Amygdala (tissue), 56 donors: ENCODE results near the gene HAGH.
A peak's percentile ranks its signal among the peaks of the same experiment; 100 is the strongest.

ENCODE experiments used
- DNase-seq, 56 donors: peaks; one replicate each; lab custom pipeline; 2025; lab: John Stamatoyannopoulos, UW

The HAGH gene

GRCh38 chr16:1788095-1788707 lies 38.4 kb downstream of the HAGH start:
- no peak for DNase-seq

GRCh38 chr16:1787322-1788094 lies 39.1 kb downstream of the HAGH start:
- DNase-seq: no peak

- DNase-seq: no peak
Observed at GRCh38 chr16:1787056-1787321, 39.6 kb downstream of the HAGH start.

- no peak for DNase-seq
Observed at GRCh38 chr16:1786242-1787055, 40.2 kb downstream of the HAGH start.

- no peak for DNase-seq
Observed at GRCh38 chr16:1785846-1786170, 40.8 kb downstream of the HAGH start.

- no peak for DNase-seq
Observed at GRCh38 chr16:1784977-1785845, 41.4 kb downstream of the HAGH start.

GRCh38 chr16:1782408-1783264 lies 44.0 kb downstream of the HAGH start, which contains the start of the genes NUBP2 and SPSB3:
NUBP2 (plus strand) TSS chr16:1782960; CDS start chr16:1783021, 61 bp downstream.
SPSB3 (minus strand) TSS chr16:1782571; CDS start chr16:1781483, 1,088 bp downstream.
- peak; percentile 89 to 100 (median 100) for DNase-seq

GRCh38 chr16:1781758-1782407 lies 44.7 kb downstream of the HAGH start:
- DNase-seq: no peak

GRCh38 chr16:1781254-1781653 lies 45.4 kb downstream of the HAGH start:
- no peak for DNase-seq

- DNase-seq: no peak
Observed at GRCh38 chr16:1780677-1781072, 46.0 kb downstream of the HAGH start.

GRCh38 chr16:1779741-1780676 lies 46.6 kb downstream of the HAGH start:
- no peak for DNase-seq

- no peak for DNase-seq
Observed at GRCh38 chr16:1779234-1779701, 47.4 kb downstream of the HAGH start.

- no peak for DNase-seq
Observed at GRCh38 chr16:1778200-1779179, 48.1 kb downstream of the HAGH start.

GRCh38 chr16:1777375-1778199 lies 49.0 kb downstream of the HAGH start:
- no peak for DNase-seq

- DNase-seq: no peak
Observed at GRCh38 chr16:1776991-1777374, 49.6 kb downstream of the HAGH start.

GRCh38 chr16:1776672-1776955 lies 50.0 kb downstream of the HAGH start:
- no peak for DNase-seq
